Body of pancreas (tissue), 4 donors: ENCODE data around the gene NUP50. TPM values are rescaled to one million over a fixed set of nuclear protein-coding genes. Genes with fewer than 3 reads are reported as not detected.

Experiments
- ATAC-seq: fragments of 150-250 bp; one replicate; pipeline ENCODE4 v1.9.1; 2016
- DNase-seq, 4 donors: peaks; one replicate each; pipeline ENCODE4 v3.0.0-alpha.2; 2019
- H3K27ac ChIP-seq, 4 donors: fragments of 200-600 bp; sonication (generic); 1 replicate in 3 of 4; 2 replicates in 1 of 4; pipeline versions ENCODE4 v1.5.1 to v1.6.1; 2016 to 2019; ENCODE audit warnings: mild to moderate bottlenecking in 1 of 4, mixed read lengths in 1 of 4, moderate library complexity in 1 of 4
- H3K27me3 ChIP-seq, 2 donors: fragments of 200-600 bp; sonication (generic); one replicate each; pipeline ENCODE4 v1.6.0; 2016; ENCODE audit warnings: mild to moderate bottlenecking in 1 of 2
- H3K36me3 ChIP-seq, 2 donors: fragments of 200-600 bp; sonication (generic); replicated peaks in 1 of 2; 2 replicates each; pipeline ENCODE4 v1.5.1; 2016; ENCODE audit warnings: low read depth in 2 of 2; ENCODE audit not compliant: insufficient read depth in 1 of 2
- H3K4me1 ChIP-seq: fragments of 200-600 bp; sonication (generic); one replicate; pipeline ENCODE4 v1.6.0; 2016
- H3K4me3 ChIP-seq, 2 donors: fragments of 200-600 bp; sonication (generic); 1 replicate in 1 of 2; 2 replicates in 1 of 2; pipeline ENCODE4 v1.5.1; 2016 to 2019
- H3K9me3 ChIP-seq, 3 donors: fragments of 200-600 bp; sonication (generic); 1 replicate in 2 of 3; 2 replicates in 1 of 3; pipeline ENCODE4 v1.5.1; 2016
- CTCF ChIP-seq, 7 experiments: fragments of 450-650 bp in 4 of 7; fragments of 200-600 bp in 3 of 7; sonication (generic) in 3 of 7; IDR thresholded peaks; one replicate each; pipeline ENCODE4 v1.5.1; 2016 to 2019; ENCODE audit warnings: antibody characterized with exemption in 7 of 7
- POLR2A ChIP-seq, 3 donors: fragments of 450-650 bp; IDR thresholded peaks; one replicate each; pipeline ENCODE4 v1.6.1; 2016; ENCODE audit warnings: antibody characterized with exemption in 3 of 3, mild to moderate bottlenecking in 2 of 3
- WGBS, 2 donors: methylation state at CpG; one replicate each; pipeline ENCODE4 v1.1.5; 2017; 5-methylcytosine and 5-hydroxymethylcytosine counted together
- intact Hi-C: fragments of 100-400 bp; cut with DNase I; formaldehyde crosslinking; loops from one replicate; pipeline ENCODE4 v1.15.1; 2023
- total RNA-seq, 2 donors: library from RNA; depleted of rRNA; stranded (reverse); fragments of >200 nt; gene quantifications; one replicate each; pipeline ENCODE4 v1.1.0, GENCODE V29; 2016

NUP50 gene
- total RNA-seq, 2 donors from 2014 or later = 39.2 to 43.1 TPM

GRCh38 chr22:45225732-45226502 is 62.2 kb downstream of the NUP50 start:
- DNase-seq = peak in 2 of 4 donors; percentile 38 to 49
- no peaks in the 10 kb centered on the region for H3K9me3 ChIP-seq
- H3K27ac ChIP-seq = peak overlapping the region in 2 of 4 donors; percentile 4 to 41
- no peaks in the 10 kb centered on the region for H3K36me3 ChIP-seq
- no peaks in the 10 kb centered on the region for H3K27me3 ChIP-seq
- H3K4me1 ChIP-seq = peaks cover 13% of the 10 kb centered on the region
- WGBS, 2 donors = 68 to 82% methylated on average over 17 to 26 of the region's 26 CpGs
- TF ChIP-seq POLR2A (IDR thresholded peaks at IDR 0.05) (no peak), CTCF (IDR thresholded peaks at IDR 0.05) (no peak)
- intact Hi-C loops = no loop called here
- no peak overlapping the region for H3K4me3 ChIP-seq
- no peak for ATAC-seq

- Histone ChIP-seq H3K27ac (peak overlapping the region in 2 of 4 donors; percentile 4 to 41), H3K9me3 (no peaks in the 10 kb centered on the region), H3K4me1 (peaks cover 13% of the 10 kb centered on the region), H3K36me3 (no peaks in the 10 kb centered on the region), H3K27me3 (no peaks in the 10 kb centered on the region), H3K4me3 (no peak overlapping the region)
- DNase-seq = peak in 3 of 4 donors; percentile 28 to 64 (median 41)
- intact Hi-C loops = no loop called here
- peak; percentile 52 for ATAC-seq
- WGBS, 2 donors = 51 to 78% methylated on average over 15 to 17 of the region's 17 CpGs
- no peak for TF ChIP-seq CTCF (IDR thresholded peaks at IDR 0.05)
- no peak for TF ChIP-seq POLR2A (IDR thresholded peaks at IDR 0.05)
Measured at GRCh38 chr22:45226503-45227186, 62.9 kb downstream of the NUP50 start.

- H3K4me1 ChIP-seq = peaks cover 13% of the 10 kb centered on the region
- no peaks in the 10 kb centered on the region for H3K27me3 ChIP-seq
- H3K27ac ChIP-seq = peak overlapping the region in 1 of 4 donors; percentile 41
- ATAC-seq (no peak), DNase-seq (peak in 1 of 4 donors; percentile 47)
- H3K9me3 ChIP-seq = no peaks in the 10 kb centered on the region
- intact Hi-C loops = no loop called here
- 77 to 90% methylated on average over 7 to 16 of the region's 16 CpGs for WGBS, 2 donors
- TF ChIP-seq POLR2A (IDR thresholded peaks at IDR 0.05) = no peak
- no peak for TF ChIP-seq CTCF (IDR thresholded peaks at IDR 0.05)
- H3K36me3 ChIP-seq = no peaks in the 10 kb centered on the region
- no peak overlapping the region for H3K4me3 ChIP-seq
Measured at GRCh38 chr22:45227645-45228400, 64.1 kb downstream of the NUP50 start.

GRCh38 chr22:45228401-45228754 is 64.7 kb downstream of the NUP50 start:
- Histone ChIP-seq H3K27ac (peak overlapping the region in 1 of 4 donors; percentile 41), H3K4me1 (peaks cover 12% of the 10 kb centered on the region), H3K27me3 (no peaks in the 10 kb centered on the region), H3K9me3 (no peaks in the 10 kb centered on the region), H3K36me3 (no peaks in the 10 kb centered on the region), H3K4me3 (no peak overlapping the region)
- TF ChIP-seq POLR2A (IDR thresholded peaks at IDR 0.05) = no peak
- TF ChIP-seq CTCF (IDR thresholded peaks at IDR 0.05) = no peak
- ATAC-seq = no peak
- WGBS, 2 donors = 75 to 91% methylated on average over 6 to 8 of the region's 8 CpGs
- intact Hi-C loops = no loop called here
- DNase-seq = no peak
